ENCODE measurements around the gene OR51S1. TPM values are rescaled to one million over a fixed set of nuclear protein-coding genes. Genes with fewer than 3 reads are reported as not detected.
A peak's percentile ranks its signal among the peaks of the same experiment; 100 is the strongest.

The OR51S1 gene
- total RNA-seq, 1 donor from 2014 or later = not detected

- Mint-ChIP-seq H3K27me3 (ENCODE audit: low read depth, unreplicated experiment) (no peaks in the 10 kb centered on the region), H3K4me1 (ENCODE audit: low read depth, unreplicated experiment) (peaks cover 6% of the 10 kb centered on the region), H3K27ac (ENCODE audit: unreplicated experiment) (no peak overlapping the region), H3K9me3 (ENCODE audit: unreplicated experiment) (no peaks in the 10 kb centered on the region), H3K4me3 (ENCODE audit: unreplicated experiment) (peak overlapping the region; percentile 45), H3K36me3 (ENCODE audit: low read depth, unreplicated experiment) (no peaks in the 10 kb centered on the region)
- H3K79me2 ChIP-seq (ENCODE audit: insufficient read depth, low read length) = no peaks in the 10 kb centered on the region
- TF ChIP-seq EZH2 (IDR thresholded peaks at IDR 0.05; ENCODE audit: insufficient read depth, low read length) (no peak), CTCF (IDR thresholded peaks at IDR 0.05; ENCODE audit: insufficient read depth, low read depth, low read length) (no peak)
- FAIRE-seq (no peak), DNase-seq (ENCODE audit: low read depth) (no peak)
- H3K9me3 ChIP-seq (ENCODE audit: insufficient read depth, low read depth, low read length) = no peaks in the 10 kb centered on the region
- no peak overlapping the region for H3K4me2 ChIP-seq (ENCODE audit: low read length)
- no peak overlapping the region for H2AFZ ChIP-seq (ENCODE audit: low read depth, low read length)
- H3K4me3 ChIP-seq (ENCODE audit: insufficient read depth, low read depth, low read length) = no peak overlapping the region
- H3K4me1 ChIP-seq (ENCODE audit: insufficient read depth, low read length) = no peaks in the 10 kb centered on the region
- no peaks in the 10 kb centered on the region for H3K36me3 ChIP-seq (ENCODE audit: insufficient read depth, low read length)
- H3K9ac ChIP-seq (ENCODE audit: low read length) = no peak overlapping the region
- H4K20me1 ChIP-seq (ENCODE audit: insufficient read depth, low read length) = no peaks in the 10 kb centered on the region
- H3K27ac ChIP-seq (ENCODE audit: low read depth, low read length) = no peak overlapping the region
- H3K27me3 ChIP-seq (ENCODE audit: insufficient read depth, low read length) = no peaks in the 10 kb centered on the region
Measured at GRCh38 chr11:4887591-4887990, 38.6 kb upstream of the OR51S1 start.

- no peaks in the 10 kb centered on the region for H3K27me3 Mint-ChIP-seq (ENCODE audit: low read depth, unreplicated experiment)
- FAIRE-seq = no peak
- Histone ChIP-seq H3K4me3 (ENCODE audit: insufficient read depth, low read depth, low read length) (no peak overlapping the region), H3K27ac (ENCODE audit: low read depth, low read length) (no peak overlapping the region), H3K9ac (ENCODE audit: low read length) (no peak overlapping the region), H2AFZ (ENCODE audit: low read depth, low read length) (no peak overlapping the region), H4K20me1 (ENCODE audit: insufficient read depth, low read length) (no peaks in the 10 kb centered on the region), H3K36me3 (ENCODE audit: insufficient read depth, low read length) (no peaks in the 10 kb centered on the region), H3K9me3 (ENCODE audit: insufficient read depth, low read depth, low read length) (no peaks in the 10 kb centered on the region), H3K4me2 (ENCODE audit: low read length) (no peak overlapping the region), H3K79me2 (ENCODE audit: insufficient read depth, low read length) (no peaks in the 10 kb centered on the region), H3K27me3 (ENCODE audit: insufficient read depth, low read length) (no peaks in the 10 kb centered on the region), H3K4me1 (ENCODE audit: insufficient read depth, low read length) (no peaks in the 10 kb centered on the region)
- no peaks in the 10 kb centered on the region for H3K36me3 Mint-ChIP-seq (ENCODE audit: low read depth, unreplicated experiment)
- TF ChIP-seq CTCF (IDR thresholded peaks at IDR 0.05; ENCODE audit: insufficient read depth, low read depth, low read length) (no peak), EZH2 (IDR thresholded peaks at IDR 0.05; ENCODE audit: insufficient read depth, low read length) (no peak)
- H3K27ac Mint-ChIP-seq (ENCODE audit: unreplicated experiment) = no peak overlapping the region
- H3K4me1 Mint-ChIP-seq (ENCODE audit: low read depth, unreplicated experiment) = peaks cover 11% of the 10 kb centered on the region
- DNase-seq (ENCODE audit: low read depth) = no peak
- H3K4me3 Mint-ChIP-seq (ENCODE audit: unreplicated experiment) = no peak overlapping the region
- H3K9me3 Mint-ChIP-seq (ENCODE audit: unreplicated experiment) = no peaks in the 10 kb centered on the region
Measured at GRCh38 chr11:4886186-4886585, 37.2 kb upstream of the OR51S1 start.

- Mint-ChIP-seq H3K4me1 (ENCODE audit: low read depth, unreplicated experiment) (peaks cover 16% of the 10 kb centered on the region), H3K36me3 (ENCODE audit: low read depth, unreplicated experiment) (no peaks in the 10 kb centered on the region), H3K4me3 (ENCODE audit: unreplicated experiment) (no peak overlapping the region), H3K9me3 (ENCODE audit: unreplicated experiment) (no peaks in the 10 kb centered on the region), H3K27me3 (ENCODE audit: low read depth, unreplicated experiment) (no peaks in the 10 kb centered on the region), H3K27ac (ENCODE audit: unreplicated experiment) (no peak overlapping the region)
- no peak overlapping the region for H3K9ac ChIP-seq (ENCODE audit: low read length)
- no peaks in the 10 kb centered on the region for H3K36me3 ChIP-seq (ENCODE audit: insufficient read depth, low read length)
- TF ChIP-seq CTCF (IDR thresholded peaks at IDR 0.05; ENCODE audit: insufficient read depth, low read depth, low read length) = no peak
- no peak for TF ChIP-seq EZH2 (IDR thresholded peaks at IDR 0.05; ENCODE audit: insufficient read depth, low read length)
- FAIRE-seq = no peak
- no peak overlapping the region for H2AFZ ChIP-seq (ENCODE audit: low read depth, low read length)
- no peaks in the 10 kb centered on the region for H4K20me1 ChIP-seq (ENCODE audit: insufficient read depth, low read length)
- no peak overlapping the region for H3K4me2 ChIP-seq (ENCODE audit: low read length)
- H3K4me3 ChIP-seq (ENCODE audit: insufficient read depth, low read depth, low read length) = no peak overlapping the region
- no peaks in the 10 kb centered on the region for H3K79me2 ChIP-seq (ENCODE audit: insufficient read depth, low read length)
- DNase-seq (ENCODE audit: low read depth) = peak; percentile 51
- H3K27me3 ChIP-seq (ENCODE audit: insufficient read depth, low read length) = no peaks in the 10 kb centered on the region
- no peaks in the 10 kb centered on the region for H3K9me3 ChIP-seq (ENCODE audit: insufficient read depth, low read depth, low read length)
- H3K4me1 ChIP-seq (ENCODE audit: insufficient read depth, low read length) = no peaks in the 10 kb centered on the region
- no peak overlapping the region for H3K27ac ChIP-seq (ENCODE audit: low read depth, low read length)
Measured at GRCh38 chr11:4884361-4884760, 35.4 kb upstream of the OR51S1 start.

Measured in astrocyte (in vitro differentiated cells and primary cell).